Activated effector memory CD4-positive, alpha-beta T cell treated with anti-CD3 and anti-CD28 coated beads, Interleukin-2, amount 50 U/mL, for 16 hours (primary cell): ENCODE results near the gene USP54.
"Not testable (repeated sequence)": the region's sequence is repeated elsewhere in the genome, so short reads cannot be mapped to it uniquely, and the experiment has no call there.

Experiments used
- DNase-seq: peaks from one replicate; pipeline ENCODE4 v3.0.0-alpha.2; 2020

The USP54 gene

GRCh38 chr10:73586583-73586984, 4.6 kb downstream of the USP54 start:
- DNase-seq: no peak

DNA sequence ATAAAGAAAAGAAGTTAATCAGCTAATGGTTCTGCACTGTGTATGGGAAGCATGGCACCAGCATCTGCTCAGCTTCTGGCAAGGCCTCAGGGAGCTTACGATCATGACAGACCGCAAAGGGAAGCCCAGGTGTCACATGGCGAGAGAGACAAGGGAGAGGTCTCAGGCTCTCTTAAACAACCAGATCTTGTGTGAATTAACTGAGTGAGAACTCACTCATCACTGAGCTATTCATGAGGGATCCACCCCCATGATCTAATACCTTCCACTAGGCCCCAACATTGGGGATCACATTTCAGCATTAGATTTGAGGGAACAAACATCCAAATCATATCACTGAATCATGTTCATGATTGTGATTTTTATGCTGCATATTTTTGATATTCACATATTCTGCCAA, 5.8 kb downstream of the USP54 start:
- no peak for DNase-seq

DNA sequence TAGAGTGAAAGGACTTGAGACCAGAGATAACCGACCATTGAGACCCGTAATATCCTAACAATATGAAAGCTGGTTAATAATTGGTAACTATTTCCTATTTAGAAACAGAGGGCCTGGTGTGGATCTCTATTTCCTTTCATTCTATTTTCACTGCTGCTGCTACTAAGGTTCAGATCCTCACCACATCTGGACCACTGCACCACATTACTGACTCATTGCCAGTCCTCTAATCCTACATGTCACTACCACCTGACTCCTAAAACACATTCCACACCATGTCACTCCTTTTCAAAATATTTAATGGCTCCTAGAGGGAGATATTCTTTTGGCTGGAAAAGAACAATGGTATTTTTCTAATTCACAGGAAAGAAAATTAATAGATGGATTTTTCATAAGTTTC, 6.4 kb downstream of the USP54 start:
- DNase-seq: no peak

DNA sequence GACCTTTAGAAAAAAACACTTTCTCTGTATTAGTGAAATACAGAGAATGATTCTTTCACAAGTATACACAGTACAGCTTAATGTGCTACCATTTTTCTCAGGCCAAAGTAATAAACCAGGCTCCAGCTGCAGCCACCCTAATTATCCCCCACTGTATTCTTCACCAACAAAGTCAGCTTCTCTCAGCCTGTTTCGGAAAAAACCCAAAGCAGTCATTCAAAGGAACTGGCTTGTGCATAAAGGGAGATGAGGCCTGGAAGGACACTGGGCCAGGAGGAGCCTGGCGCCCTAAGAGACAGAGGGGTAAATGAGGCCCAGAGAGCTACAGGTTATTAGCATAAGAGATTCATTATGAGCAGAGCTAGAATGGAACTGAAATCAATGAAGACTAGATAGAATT, 9.2 kb downstream of the USP54 start:
- DNase-seq: no peak

- not testable (repeated sequence) for DNase-seq
These were observed 12.2 kb downstream of the USP54 start for GRCh38 chr10:73578927-73579326.

GRCh38 chr10:73577788-73578187, 13.4 kb downstream of the USP54 start:
- no peak for DNase-seq

DNA sequence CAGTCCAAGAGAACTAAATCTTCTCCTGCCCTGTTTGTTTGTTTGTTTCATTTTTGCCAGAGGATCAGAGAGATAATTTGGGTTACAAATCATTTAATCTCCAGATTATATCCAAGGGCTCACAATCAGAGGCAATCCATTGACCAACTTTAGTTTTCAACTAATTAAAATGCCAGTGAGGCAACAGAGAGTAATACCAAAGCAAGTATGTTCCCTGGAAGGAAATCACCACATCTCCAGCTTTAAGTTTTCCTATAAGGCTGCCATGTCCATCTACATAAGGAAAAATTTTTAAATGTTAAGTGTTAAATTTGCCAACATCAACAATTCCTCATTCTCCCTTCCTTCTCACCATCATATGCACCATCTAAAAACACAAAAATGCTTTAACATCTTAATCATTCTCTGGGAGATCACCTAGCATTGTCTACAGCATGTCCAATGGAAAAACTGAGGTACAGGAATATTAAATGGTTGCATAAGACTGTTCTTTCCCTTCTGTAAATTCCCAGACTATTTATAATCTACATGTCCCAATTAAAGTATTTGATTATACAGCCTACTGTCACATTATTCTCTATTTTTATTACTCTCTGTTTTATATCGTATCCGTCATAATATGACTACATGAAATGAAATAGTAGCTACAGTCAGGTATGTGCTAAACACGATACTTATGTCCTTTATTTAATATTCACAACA, 14.1 kb downstream of the USP54 start:
- DNase-seq: no peak

GRCh38 chr10:73576178-73576889, 14.8 kb downstream of the USP54 start:
- DNase-seq: no peak

- DNase-seq: not testable (repeated sequence)
These were observed 24.1 kb downstream of the USP54 start for GRCh38 chr10:73567025-73567424.

GRCh38 chr10:73561192-73561591, 29.9 kb downstream of the USP54 start:
- DNase-seq: no peak

- no peak for DNase-seq
These were observed 31.6 kb downstream of the USP54 start for GRCh38 chr10:73559590-73559989.

DNA sequence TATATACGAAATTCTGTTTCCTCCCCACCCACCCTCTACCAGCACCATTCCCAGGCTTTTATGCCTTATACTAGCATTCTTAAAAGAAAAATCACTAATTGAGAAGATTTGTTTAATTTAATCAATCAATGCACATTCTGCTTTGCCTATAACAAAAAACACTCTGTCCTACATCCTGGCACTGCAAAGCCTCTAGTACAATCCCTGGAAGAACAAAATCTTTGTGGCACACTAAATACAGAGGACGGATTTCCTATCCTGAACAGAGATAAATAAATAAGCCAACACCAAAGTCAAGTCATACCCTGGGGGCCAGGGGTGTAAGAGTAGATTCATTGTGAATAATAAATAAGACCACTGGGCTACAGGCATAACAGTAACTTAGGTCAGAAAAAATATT, 34.3 kb downstream of the USP54 start:
- DNase-seq: no peak

GRCh38 chr10:73554721-73555120, 36.4 kb downstream of the USP54 start:
- no peak for DNase-seq

- DNase-seq: no peak
These were observed 37.4 kb downstream of the USP54 start for GRCh38 chr10:73553761-73554160.

DNA sequence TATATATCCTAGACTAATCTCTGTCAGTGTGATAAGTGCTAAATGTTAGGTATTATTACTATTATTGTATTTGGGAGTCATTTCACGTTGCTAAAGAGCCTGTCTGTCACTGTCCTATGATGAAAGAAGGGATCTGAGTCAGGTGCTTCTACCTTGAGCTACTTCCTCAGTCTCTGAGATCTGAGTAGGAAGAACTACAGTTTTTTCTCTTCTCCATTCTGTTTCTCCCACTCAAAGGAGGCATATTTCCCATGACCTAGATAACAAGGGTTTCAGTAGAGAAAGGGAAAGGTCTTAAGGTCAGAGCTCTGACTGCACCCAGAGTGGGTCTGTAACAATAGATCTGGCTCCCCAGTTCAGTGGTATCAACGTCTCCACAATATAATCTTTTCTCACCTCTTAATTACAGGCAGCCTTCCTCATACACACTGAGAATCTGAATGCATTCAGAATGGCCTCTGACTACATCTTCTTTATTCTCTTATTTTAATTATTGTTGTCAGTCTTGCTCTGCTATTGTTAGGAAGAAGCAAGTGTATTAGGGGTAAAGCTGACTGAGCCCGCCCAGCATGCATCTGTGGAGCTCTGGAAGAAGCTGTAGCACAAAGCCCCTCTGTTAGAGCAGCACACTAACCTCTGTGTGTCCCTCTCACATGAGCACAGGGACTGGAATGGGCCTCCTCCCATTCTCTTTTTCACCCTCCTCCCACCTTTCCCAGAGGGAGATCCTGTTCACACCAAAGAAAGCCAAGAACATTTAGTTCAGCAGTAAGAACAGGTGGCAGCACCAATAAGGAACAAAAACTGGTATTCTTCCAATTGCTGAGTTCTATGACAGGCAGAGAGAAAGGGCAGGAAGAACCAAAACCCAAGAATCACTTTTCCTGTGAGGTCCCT, 38.1 kb downstream of the USP54 start:
- no peak for DNase-seq

GRCh38 chr10:73551515-73551914, 39.6 kb downstream of the USP54 start:
- DNase-seq: no peak

GRCh38 chr10:73545357-73545756, 45.8 kb downstream of the USP54 start:
- DNase-seq: no peak

DNA sequence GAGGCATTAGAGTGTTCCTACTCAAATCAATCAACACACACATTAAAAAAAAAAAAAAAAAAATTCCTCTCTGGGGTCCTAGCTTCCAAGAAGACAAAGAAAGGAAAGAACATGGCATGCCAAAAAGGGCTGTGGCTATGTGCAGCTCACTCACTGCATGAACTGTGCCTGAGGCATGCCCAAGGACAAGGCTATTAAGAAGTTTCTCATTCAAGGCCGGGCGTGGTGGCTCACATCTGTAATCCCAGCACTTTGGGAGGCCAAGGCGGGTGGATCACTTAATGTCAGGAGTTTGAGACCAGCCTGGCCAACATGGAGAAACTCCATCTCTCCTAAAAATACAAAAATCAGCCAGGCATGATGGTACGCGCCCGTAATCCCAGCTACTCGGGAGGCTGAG, 53.4 kb downstream of the USP54 start:
- no peak for DNase-seq

GRCh38 chr10:73537288-73537687, 53.9 kb downstream of the USP54 start:
- no peak for DNase-seq

GRCh38 chr10:73534857-73535256, 56.3 kb downstream of the USP54 start:
- no peak for DNase-seq

DNA sequence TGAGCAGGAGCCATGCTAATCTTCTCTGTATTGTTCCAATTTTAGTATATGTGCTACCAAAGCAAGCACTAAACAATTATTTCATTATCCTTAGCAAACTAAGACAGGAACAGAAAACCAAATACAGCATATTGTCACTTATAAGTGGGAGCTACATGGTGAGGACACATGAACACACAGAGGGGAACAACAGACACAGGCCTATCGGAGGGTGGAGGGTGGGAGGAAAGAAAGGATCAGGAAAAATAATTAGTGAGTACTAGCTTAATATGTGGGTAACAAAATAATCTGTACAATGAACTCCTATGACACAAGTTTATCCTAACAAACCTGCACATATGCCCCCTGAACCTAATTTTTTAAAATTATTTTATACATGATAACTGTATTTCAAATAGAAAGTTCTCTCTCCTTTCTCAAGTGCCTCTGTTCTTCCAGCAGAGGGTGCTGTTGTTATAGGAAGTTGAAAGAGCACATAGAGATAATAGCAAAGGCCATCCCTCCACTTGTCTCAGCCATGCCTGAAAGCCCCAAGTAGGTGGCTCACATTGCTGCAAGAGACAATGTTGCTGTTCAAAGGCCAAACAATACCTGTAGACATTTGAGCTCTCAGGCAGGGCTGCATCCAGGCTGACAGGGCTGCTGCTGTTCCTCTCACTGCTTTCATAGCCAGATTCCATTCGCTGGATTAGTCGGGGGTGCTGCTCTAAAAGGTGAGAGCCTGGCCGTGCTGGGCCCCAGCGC, 61.9 kb downstream of the USP54 start:
- peak; percentile 71 for DNase-seq

GRCh38 chr10:73522263-73522662, 68.9 kb downstream of the USP54 start:
- DNase-seq: no peak

DNA sequence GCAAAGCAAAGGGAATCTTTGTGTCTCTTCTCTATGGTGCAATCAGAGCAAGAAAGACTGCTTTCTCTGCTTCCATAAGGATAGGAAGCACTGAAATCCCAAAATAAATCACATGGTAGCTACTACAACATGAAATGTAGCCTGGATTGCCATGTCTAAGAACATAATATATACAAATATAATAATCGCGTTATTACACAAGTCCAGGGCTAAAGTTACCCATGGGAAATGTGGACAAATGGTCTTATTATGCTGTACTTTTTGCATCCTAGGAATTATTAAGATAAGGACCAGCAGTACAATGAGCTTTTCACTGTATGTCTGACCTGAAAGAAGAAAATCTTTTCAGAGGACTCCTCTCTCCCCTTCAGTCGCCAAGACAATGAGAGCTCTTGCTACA, 71.8 kb downstream of the USP54 start:
- DNase-seq: no peak
